Fibroblast of skin of left biceps (primary cell): Measurements from ENCODE around the gene SPTBN1.

Source experiments
- DNase-seq, 2 experiments: peaks; one replicate each; pipeline ENCODE4 v3.0.0-alpha.2; 2013; ENCODE audit warnings: low read depth in 2 of 2

The SPTBN1 gene

DNA sequence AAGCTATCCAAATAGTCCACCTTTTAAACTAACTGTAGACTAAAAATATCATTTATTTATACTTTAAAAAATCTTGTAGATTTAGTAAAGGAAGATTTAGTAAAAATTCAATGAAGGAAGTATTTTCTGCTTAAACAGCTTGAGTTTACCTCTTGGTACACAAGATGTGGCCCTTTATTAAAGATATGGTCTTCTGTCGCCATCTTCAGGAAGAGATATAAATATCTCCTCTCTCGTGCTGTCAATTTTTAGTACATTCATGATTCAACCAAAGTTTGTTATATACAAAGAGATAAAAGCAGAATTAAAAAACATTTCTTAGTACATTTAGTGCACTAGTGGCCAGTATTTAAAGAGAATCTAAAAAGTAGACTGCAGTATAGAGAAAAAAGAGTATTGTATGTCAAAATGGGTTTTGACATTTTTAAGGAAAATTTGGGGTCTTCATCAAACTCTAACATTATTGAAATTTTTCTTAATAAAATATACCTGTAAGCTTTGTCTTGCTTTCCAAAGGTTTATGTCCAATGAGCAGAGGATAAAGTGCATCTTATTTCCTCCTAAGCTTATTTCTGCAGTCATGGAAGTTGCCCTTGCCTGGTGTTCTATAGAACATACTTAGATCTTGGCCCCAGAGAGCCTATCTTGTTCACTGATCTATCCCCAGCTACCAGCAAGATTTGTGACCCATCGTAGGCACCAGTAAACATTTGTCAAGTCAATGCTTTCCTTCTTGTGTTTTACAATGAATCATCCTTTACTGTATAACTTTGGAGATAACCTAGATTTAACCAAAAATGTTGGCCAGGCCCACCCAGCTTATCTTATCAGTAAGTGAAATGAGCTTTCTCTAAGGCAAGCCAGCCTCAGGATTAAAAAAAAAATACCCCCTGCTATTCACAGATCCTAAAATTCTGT lies 248.8 kb downstream of the SPTBN1 start:
- peak in 1 of 2 experiments; percentile 38 for DNase-seq

DNA sequence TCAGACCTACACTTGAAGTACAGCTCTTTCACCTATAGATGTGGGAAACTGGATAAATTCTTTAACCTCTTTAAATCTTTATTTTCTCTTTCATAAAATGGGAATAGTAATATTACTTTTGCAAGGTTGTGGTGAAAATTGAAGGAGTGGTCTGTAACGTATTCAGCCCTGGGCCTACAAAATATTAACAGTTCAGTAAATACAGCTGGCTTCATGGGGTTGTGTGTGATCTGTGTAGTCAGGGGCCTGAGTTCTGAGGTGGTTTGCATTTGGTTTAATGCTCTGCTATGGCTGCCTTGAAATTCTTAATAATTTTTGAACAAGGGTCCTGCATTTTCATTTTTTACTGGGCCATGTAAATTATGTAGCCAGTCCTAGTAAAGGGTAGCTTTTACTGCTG lies 250.5 kb downstream of the SPTBN1 start:
- no peak for DNase-seq

- DNase-seq = no peak
Measured at GRCh38 chr2:54708584-54709335, 252.6 kb downstream of the SPTBN1 start.

DNA sequence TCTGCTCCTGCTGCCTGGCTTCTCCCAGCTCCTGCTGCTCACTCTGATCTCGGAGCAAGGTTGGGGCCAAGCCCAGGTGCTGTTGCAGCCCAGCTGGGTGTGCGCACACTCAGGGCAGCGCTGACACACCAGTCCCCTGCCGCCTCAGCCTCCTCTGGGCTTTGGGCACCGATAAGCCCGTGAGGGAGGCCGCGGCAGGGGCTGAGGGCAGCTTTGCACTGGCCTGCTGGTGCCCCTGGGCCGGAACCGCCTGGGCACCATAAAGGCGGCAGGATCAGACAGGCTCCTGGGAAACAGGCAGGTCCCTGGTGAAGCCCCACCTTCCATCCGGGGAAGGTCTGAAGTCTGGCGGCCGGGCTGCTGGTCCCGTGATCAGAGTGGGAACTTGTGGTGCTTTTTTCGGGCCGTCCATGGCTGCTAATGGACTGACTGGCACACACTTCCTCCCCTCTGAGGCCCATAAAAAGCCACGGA lies 253.2 kb downstream of the SPTBN1 start:
- DNase-seq = no peak

- DNase-seq = no peak
Measured at GRCh38 chr2:54710216-54710615, 254.1 kb downstream of the SPTBN1 start.

DNA sequence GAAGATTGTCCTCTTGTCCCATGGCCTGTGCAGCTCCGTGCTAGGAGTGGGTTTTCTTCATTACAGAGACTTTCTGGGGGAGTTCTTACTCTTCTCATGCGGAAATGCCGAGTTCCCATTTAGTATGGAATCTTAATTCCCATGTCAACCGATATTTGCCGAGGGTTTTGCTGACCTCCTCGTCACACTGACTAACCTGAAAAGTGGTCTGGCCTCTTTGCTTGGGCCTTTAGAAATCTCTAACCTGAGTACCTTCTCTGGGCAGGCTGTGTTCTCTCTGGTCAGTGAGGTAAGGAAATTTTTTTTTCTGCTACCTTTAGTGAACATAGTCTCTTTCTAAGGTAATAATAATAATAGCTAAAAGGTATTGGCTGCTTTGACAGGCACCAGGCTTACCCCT lies 256.4 kb downstream of the SPTBN1 start:
- no peak for DNase-seq

GRCh38 chr2:54714996-54715395 lies 258.9 kb downstream of the SPTBN1 start:
- DNase-seq = no peak

- no peak for DNase-seq
Measured at GRCh38 chr2:54716375-54716774, 260.2 kb downstream of the SPTBN1 start.

- DNase-seq = no peak
Measured at GRCh38 chr2:54720563-54720962, 264.4 kb downstream of the SPTBN1 start.
